ENCODE results near the gene PIK3R6.

GRCh38 chr17:8829036-8829941, 38.2 kb downstream of the PIK3R6 start:
- no peak for TF ChIP-seq POLR2A (IDR thresholded peaks at IDR 0.05)
- TF ChIP-seq CTCF (IDR thresholded peaks at IDR 0.05), result no peak
